Measurements from ENCODE around the gene LRRC71.

DNA sequence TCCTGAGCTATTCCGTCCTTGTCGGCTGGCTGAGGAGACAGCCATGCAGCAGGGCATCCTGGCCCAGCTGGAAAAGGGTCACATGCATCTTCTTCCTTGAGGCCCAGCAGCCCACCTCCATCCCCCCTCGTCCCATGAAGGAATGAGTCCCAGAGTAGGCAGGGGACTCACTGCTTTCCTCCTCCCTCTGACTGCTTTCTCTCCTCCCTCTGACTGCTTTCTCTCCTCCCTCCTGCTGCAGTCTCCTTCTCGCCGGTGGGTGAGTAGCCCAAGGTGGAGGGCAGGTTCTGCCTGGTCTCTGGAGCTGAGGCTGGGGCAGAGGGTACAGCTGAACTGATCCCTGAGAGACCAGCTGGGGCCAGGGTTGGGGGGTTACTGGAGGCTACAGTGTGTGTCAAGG lies 46.3 kb upstream of the LRRC71 start:
- no peak for TF ChIP-seq GATA2 (IDR thresholded peaks at IDR 0.05; ENCODE audit: low read depth, low read length)
- TF ChIP-seq GATA3 (IDR thresholded peaks at IDR 0.05; ENCODE audit: low read depth, low read length) = no peak

All from SH-SY5Y (cell line).